Aortic smooth muscle cell (primary cell): Measurements from ENCODE around the gene CPXM1. TPM values are rescaled to one million over a fixed set of nuclear protein-coding genes. Genes with fewer than 3 reads are reported as not detected.

Experiments used
- total RNA-seq: library from RNA; depleted of rRNA; stranded (reverse); fragments of >200 nt; gene quantifications from 2 replicates; pipeline ENCODE4 v1.2.3, GENCODE V29; 2014

Gene CPXM1
- under 0.01 and 0.53 TPM in 2 replicates for total RNA-seq

GRCh38 chr20:2800521-2801285, at the start of gene CPXM1:
CPXM1 (minus strand) TSS chr20:2800627; CDS start chr20:2800572, 55 bp downstream.

GRCh38 chr20:2840138-2840966, 39.9 kb upstream of the CPXM1 start, which contains the start of the genes PCED1A and VPS16:
PCED1A (minus strand) TSS chr20:2840655; CDS start chr20:2839912, 743 bp downstream.
VPS16 (plus strand) TSS chr20:2840745; CDS start chr20:2840775, 30 bp downstream.

GRCh38 chr20:2816030-2816582, 15.7 kb upstream of the CPXM1 start, which contains the start of gene TMEM239:
TMEM239 (plus strand) TSS chr20:2816364; CDS start chr20:2816555, 191 bp downstream.

GRCh38 chr20:2814587-2815051, 14.2 kb upstream of the CPXM1 start, which contains the start of gene C20orf141:
C20orf141 (plus strand) TSS chr20:2814987; CDS start chr20:2815185, 198 bp downstream.

Other genes starting within 250 kb of the CPXM1 start
- gene NOP56, start 148.0 kb downstream of the CPXM1 start, total RNA-seq = 96.4 and 223 TPM in 2 replicates
- gene IDH3B, start 136.4 kb downstream of the CPXM1 start, total RNA-seq = 91.4 and 97.0 TPM in 2 replicates
- gene EBF4, start 107.8 kb downstream of the CPXM1 start, total RNA-seq = 0.13 and 0.25 TPM in 2 replicates
- gene C20orf141, start 14.4 kb upstream of the CPXM1 start, total RNA-seq = not detected in 2 replicates
- gene TMEM239, start 15.7 kb upstream of the CPXM1 start, total RNA-seq = not detected in 2 replicates
- 18.0 and 18.3 TPM in 2 replicates for gene PCED1A, start 40.0 kb upstream of the CPXM1 start, total RNA-seq
- gene VPS16, start 40.1 kb upstream of the CPXM1 start, total RNA-seq = 67.0 and 77.8 TPM in 2 replicates
- 40.8 and 42.2 TPM in 2 replicates for gene PTPRA, start 72.9 kb upstream of the CPXM1 start, total RNA-seq
- 0.26 and 0.50 TPM in 2 replicates for gene GNRH2, start 243.0 kb upstream of the CPXM1 start, total RNA-seq
- 32.6 and 42.0 TPM in 2 replicates for gene MRPS26, start 245.4 kb upstream of the CPXM1 start, total RNA-seq